Heart right ventricle (tissue), 16 donors: ENCODE results near the gene ACSS1. TPM values are rescaled to one million over a fixed set of nuclear protein-coding genes. Genes with fewer than 3 reads are reported as not detected.

ENCODE experiments used
- ATAC-seq, 8 donors: fragments of 200-7000 bp; cut with Tn5 transposase; one replicate each; pipeline ENCODE4 v1.9.1; 2020; ENCODE audit warnings: mild to moderate bottlenecking in 8 of 8, moderate library complexity in 8 of 8, moderate number of reproducible peaks in 1 of 8
- DNase-seq, 2 donors: peaks; one replicate each; pipeline ENCODE4 v3.0.0-alpha.2; 2020
- H3K27ac ChIP-seq, 10 donors: fragments of 200-600 bp; sonication (generic) in 2 of 10; one replicate each; pipeline versions ENCODE4 v1.5.0 to v1.8.0; 2020 to 2022; ENCODE audit warnings: mild to moderate bottlenecking in 3 of 10
- H3K27me3 ChIP-seq, 7 donors: fragments of 200-600 bp; one replicate each; pipeline ENCODE4 v1.8.0; 2021 to 2022; ENCODE audit warnings: mild to moderate bottlenecking in 2 of 7
- H3K36me3 ChIP-seq, 9 donors: fragments of 200-600 bp; sonication (generic) in 1 of 9; one replicate each; pipeline versions ENCODE4 v1.5.0 to v1.8.0; 2020 to 2022; ENCODE audit warnings: mild to moderate bottlenecking in 2 of 9
- H3K4me1 ChIP-seq, 9 donors: fragments of 200-600 bp; sonication (generic) in 1 of 9; one replicate each; pipeline versions ENCODE4 v1.5.0 to v1.8.0; 2020 to 2022; ENCODE audit warnings: mild to moderate bottlenecking in 4 of 9
- H3K4me3 ChIP-seq, 10 donors: fragments of 200-600 bp; sonication (generic) in 2 of 10; one replicate each; pipeline versions ENCODE4 v1.5.0 to v1.8.0; 2020 to 2022; ENCODE audit warnings: mild to moderate bottlenecking in 7 of 10, moderate library complexity in 2 of 10
- H3K9me3 ChIP-seq, 11 donors: fragments of 200-600 bp in 10 of 11; sonication (generic) in 2 of 11; one replicate each; pipeline versions ENCODE4 v1.5.0 to v1.8.0; 2013 to 2022; ENCODE audit warnings: mild to moderate bottlenecking in 2 of 11, control low read depth in 1 of 11, moderate library complexity in 1 of 11
- CTCF ChIP-seq, 9 donors: fragments of 200-600 bp; sonication (generic) in 2 of 9; IDR thresholded peaks; one replicate each; pipeline versions ENCODE4 v1.5.0 to v1.8.0; 2021 to 2022; ENCODE audit warnings: antibody characterized with exemption in 9 of 9, mild to moderate bottlenecking in 5 of 9, moderate library complexity in 1 of 9
- WGBS, 2 donors: extraction: QIAGEN DNeasy Blood & Tissue Kit; methylation state at CpG; one replicate each; pipeline ENCODE4 v1.1.7; 2013; ENCODE audit warnings: inconsistent platforms in 1 of 2; 5-methylcytosine and 5-hydroxymethylcytosine counted together
- intact Hi-C, 10 donors: fragments of 100-400 bp; cut with DNase I; formaldehyde crosslinking; loops; one replicate each; pipeline versions ENCODE4 v1.11.1 to v1.14.2; 2022
- polyA plus RNA-seq, 2 donors: library from polyadenylated mRNA; stranded (reverse); fragments of 200-250 nt; gene quantifications; one replicate each; pipeline ENCODE4 v1.2.3, GENCODE V29; 2013
- total RNA-seq, 10 donors: library from RNA; stranded (reverse); fragmentation: NEBNext Ultra II Directional in 3 of 10; extraction: Animal tissue kit (Norgen Biotek cat#: 25700) in 3 of 10; gene quantifications; one replicate each; pipeline versions ENCODE4 v1.2.1 to v1.2.4, GENCODE V29; 2021 to 2023
- donor health status: Arrhythmogenic right ventricular cardiomyopathy.
- donor health status: ischemic (EF 13 %, LVEDD 7.1; RV severe dilation, severe dysfunction).
- donor health status: healthy with polysubstance abuse.
- donor health status: DM: no; HTN: yes; CAD: no.
- donor health status: DM: no; HTN: no; CAD: no.
- donor health status: ischemic (EF 25% LVEDD 6.9; RV normal size, moderate dysfunction).
- donor health status: ischemic (EF 25% LVEDD 5.7; RV mildly dilated, moderate dysfunction).
- donor health status: healthy.
- donor health status: DM: yes; HTN: yes; CAD: no.
- donor health status: Ischemic cardiomyopathy.
- donor health status: ischemic (EF 35%, LVEDD 5.7; RV mildly dilated, moderate dysfunction).
- donor health status: nonischemic (EF 11% LVEDD 7.7; RV severe dilation, severe dysfunction).
- donor health status: DM: yes; HTN: yes; CAD: no.
- donor health status: PGD.
- donor health status: ischemic (EF 29% LVEDD 5.4; RV normal size, mild dysfunction).
- donor health status: nonischemic (EF 23%, LVEDD 6.1; RV moderate dilation, normal function).

Gene ACSS1
- total and polyA plus RNA-seq, 12 donors, result 29.7 to 114 (median 84.9) TPM

DNA sequence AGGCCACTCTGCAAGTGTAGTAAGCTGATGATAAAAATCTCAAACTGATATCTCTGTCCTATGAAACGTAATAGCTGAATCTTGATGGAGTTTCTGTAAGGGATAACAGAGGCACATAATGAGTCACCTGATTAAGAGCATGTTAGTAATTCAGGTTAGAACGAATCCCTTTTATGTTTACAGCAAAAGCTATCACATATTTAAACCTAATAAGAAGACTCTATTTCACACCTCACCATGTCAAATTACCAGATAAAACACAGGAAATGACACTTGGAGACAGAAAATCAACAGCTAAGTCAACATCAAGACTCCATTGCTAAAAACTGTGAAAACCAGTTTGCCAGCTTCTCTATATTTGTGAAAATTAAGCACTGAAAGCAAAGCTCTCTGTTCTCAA, 97.1 kb downstream of the ACSS1 start:
- ATAC-seq (no peak), DNase-seq (no peak)
- intact Hi-C loops, result no loop called here
- Histone ChIP-seq H3K4me1 (no peaks in the 10 kb centered on the region), H3K27ac (peak overlapping the region in 1 of 10 donors; percentile 81), H3K4me3 (no peak overlapping the region), H3K27me3 (no peaks in the 10 kb centered on the region), H3K36me3 (peaks cover 0 to 96% (median 14%) of the 10 kb centered on the region in 9 donors), H3K9me3 (no peaks in the 10 kb centered on the region)
- WGBS, 2 donors, result 78 to 80% methylated on average over 2 of the region's 2 CpGs
- TF ChIP-seq CTCF (IDR thresholded peaks at IDR 0.05), result no peak

DNA sequence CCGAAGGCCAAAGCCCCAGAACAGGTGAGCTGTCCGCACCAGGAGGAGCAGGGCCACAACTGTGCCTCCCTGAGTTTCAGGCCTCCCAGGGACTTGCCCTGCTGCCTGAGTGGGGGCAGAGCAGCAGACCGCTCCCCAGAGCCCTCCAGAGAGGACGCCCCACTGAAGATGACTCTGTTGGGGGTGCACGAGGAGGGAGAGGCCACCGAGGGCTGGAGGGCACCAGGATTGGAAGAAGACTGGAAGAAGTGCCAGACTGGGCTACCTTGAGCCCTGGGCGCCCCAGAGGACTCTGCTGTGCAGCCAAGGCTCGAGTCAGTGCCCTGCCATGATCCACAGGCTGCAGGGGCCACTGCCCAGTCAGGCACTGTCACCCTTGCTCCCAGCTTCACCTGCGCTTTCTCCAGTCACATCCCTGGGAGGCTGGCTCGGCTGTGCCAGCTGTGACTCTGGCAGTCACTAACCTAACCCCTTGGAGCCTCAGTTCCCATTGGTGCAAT, 97.6 kb downstream of the ACSS1 start:
- ATAC-seq, result no peak
- no peaks in the 10 kb centered on the region for H3K9me3 ChIP-seq
- no peak overlapping the region for H3K4me3 ChIP-seq
- intact Hi-C loops, result no loop called here
- WGBS, 2 donors, result 93 to 96% methylated on average over 10 of the region's 10 CpGs
- peak overlapping the region in 1 of 10 donors; percentile 81 for H3K27ac ChIP-seq
- DNase-seq, result no peak
- peaks cover 0 to 94% (median 9%) of the 10 kb centered on the region in 9 donors for H3K36me3 ChIP-seq
- TF ChIP-seq CTCF (IDR thresholded peaks at IDR 0.05), result no peak
- H3K27me3 ChIP-seq, result no peaks in the 10 kb centered on the region
- H3K4me1 ChIP-seq, result no peaks in the 10 kb centered on the region

DNA sequence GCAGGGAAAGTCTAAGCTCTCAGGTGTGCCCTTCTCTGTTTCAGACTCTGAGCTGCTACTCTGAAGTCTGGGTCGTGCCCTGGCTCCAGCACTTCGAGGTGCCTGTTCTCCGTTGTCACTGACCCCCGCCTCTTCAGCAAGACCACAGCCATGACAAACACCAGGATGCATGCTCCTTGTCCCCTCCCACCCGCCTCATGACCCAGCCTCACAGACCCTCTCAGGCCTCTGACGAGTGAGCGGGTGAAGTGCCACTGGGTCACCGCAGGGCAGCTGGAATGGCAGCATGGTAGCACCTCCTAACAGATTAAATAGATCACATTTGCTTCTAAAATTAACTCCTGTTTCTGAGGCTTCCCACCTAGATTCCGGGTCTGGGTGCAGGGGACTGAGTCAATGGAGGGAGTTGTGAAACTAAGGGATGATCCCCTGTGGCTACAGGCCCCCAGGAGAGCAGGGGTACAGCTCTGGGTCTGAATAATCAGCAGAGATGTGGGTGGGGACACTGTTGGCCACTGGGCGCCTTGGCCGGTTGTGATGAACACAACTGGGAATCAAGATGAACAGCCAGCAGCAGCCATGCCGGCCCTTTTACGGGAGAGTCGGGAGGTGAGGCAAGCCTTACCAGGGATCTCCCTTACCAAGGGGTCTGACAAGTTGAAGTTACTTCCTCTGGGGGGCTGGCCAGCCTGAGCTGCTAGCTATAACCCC, 98.2 kb downstream of the ACSS1 start:
- no peaks in the 10 kb centered on the region for H3K27me3 ChIP-seq
- DNase-seq (no peak), ATAC-seq (no peak)
- H3K36me3 ChIP-seq, result peaks cover 0 to 88% (median 9%) of the 10 kb centered on the region in 9 donors
- H3K4me1 ChIP-seq, result peaks cover 0 to 5% (median 0%) of the 10 kb centered on the region in 9 donors
- no peak for TF ChIP-seq CTCF (IDR thresholded peaks at IDR 0.05)
- peak overlapping the region in 1 of 10 donors; percentile 81 for H3K27ac ChIP-seq
- intact Hi-C loops, result no loop called here
- no peak overlapping the region for H3K4me3 ChIP-seq
- 82% methylated on average over 14 of the region's 14 CpGs for WGBS, 2 donors
- H3K9me3 ChIP-seq, result no peaks in the 10 kb centered on the region

DNA sequence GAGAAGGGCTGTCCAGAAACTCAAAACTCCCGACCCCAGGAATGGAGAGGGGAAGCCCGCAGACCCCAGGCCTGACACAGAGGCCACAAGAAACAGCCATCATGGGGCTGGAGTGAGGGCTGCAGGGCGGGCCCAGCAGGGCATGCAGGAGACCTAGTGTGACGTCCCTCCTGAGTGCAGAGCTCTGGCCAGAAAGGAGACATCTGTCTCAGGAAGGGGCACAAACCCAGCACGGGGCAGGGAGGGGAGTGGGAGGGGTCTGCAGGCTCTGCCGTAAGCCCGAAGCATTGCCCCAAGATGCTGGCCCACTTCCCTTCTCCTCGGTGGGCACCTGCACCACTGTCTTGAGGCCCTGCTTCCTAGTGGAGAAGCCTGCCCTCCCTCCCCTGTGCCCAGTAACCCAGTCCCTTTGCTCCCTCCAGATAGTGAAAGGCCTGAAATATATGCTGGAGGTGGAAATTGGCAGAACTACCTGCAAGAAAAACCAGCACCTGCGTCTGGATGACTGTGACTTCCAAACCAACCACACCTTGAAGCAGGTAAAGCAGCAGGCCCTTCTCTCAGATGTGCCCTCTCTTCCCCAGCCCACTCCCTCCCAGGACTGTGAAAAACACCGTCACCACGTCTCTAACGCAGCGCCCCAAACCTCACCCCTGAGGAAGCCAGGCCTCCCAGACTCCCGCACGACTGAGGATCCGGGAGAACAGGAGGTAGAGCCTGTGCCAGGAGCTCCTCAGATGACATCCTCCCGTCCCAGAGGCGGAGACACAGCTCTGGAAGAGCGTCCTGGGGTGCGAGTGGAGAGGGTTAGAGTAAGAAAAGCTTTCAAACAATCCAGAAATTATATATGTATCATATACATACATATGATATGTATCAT, 99.2 kb downstream of the ACSS1 start:
- H3K4me1 ChIP-seq, result peaks cover 0 to 15% (median 0%) of the 10 kb centered on the region in 9 donors
- TF ChIP-seq CTCF (IDR thresholded peaks at IDR 0.05), result no peak
- intact Hi-C loops, result no loop called here
- H3K27me3 ChIP-seq, result no peaks in the 10 kb centered on the region
- DNase-seq (no peak), ATAC-seq (no peak)
- H3K27ac ChIP-seq, result no peak overlapping the region
- no peak overlapping the region for H3K4me3 ChIP-seq
- WGBS, 2 donors, result 83 to 84% methylated on average over 20 of the region's 20 CpGs
- peaks cover 0 to 85% (median 9%) of the 10 kb centered on the region in 9 donors for H3K36me3 ChIP-seq
- H3K9me3 ChIP-seq, result no peaks in the 10 kb centered on the region
